HT1080 (cell line): ENCODE results near the gene HSD11B2. TPM values are rescaled to one million over a fixed set of nuclear protein-coding genes. Genes with fewer than 3 reads are reported as not detected.

Experiments
- DNase-seq: peaks from one replicate; pipeline ENCODE4 v3.0.0-alpha.2; 2015; ENCODE audit warnings: low read depth
- small RNA-seq: library from RNA; depleted of rRNA; stranded (forward); fragments of <200 nt; gene quantifications from one replicate; pipeline ENCODE3, GENCODE V24; 2014
- total RNA-seq: library from RNA; depleted of rRNA; stranded (reverse); fragments of >200 nt; shearing (Covaris generic); gene quantifications from 2 replicates; pipeline ENCODE4 v1.2.3, GENCODE V29; 2014; rRNA removed

The HSD11B2 gene
- total RNA-seq, 1 experiment from 2014 or later = 1.0 TPM

GRCh38 chr16:67471758-67472384 is 41.0 kb downstream of the HSD11B2 start:
- DNase-seq = no peak

GRCh38 chr16:67474551-67475455 is 43.9 kb downstream of the HSD11B2 start:
- no peak for DNase-seq

GRCh38 chr16:67477960-67478554 is 47.1 kb downstream of the HSD11B2 start:
- DNase-seq = no peak

GRCh38 chr16:67480833-67481560 is 50.1 kb downstream of the HSD11B2 start, which contains the start of gene ATP6V0D1:
Gene ATP6V0D1, minus strand, starts transcription at chr16:67481157. Its CDS starts 71 bp downstream, at chr16:67481086.
- DNase-seq = peak; percentile 98

- no peak for DNase-seq
Observed at GRCh38 chr16:67481561-67482232, 50.8 kb downstream of the HSD11B2 start.

DNA sequence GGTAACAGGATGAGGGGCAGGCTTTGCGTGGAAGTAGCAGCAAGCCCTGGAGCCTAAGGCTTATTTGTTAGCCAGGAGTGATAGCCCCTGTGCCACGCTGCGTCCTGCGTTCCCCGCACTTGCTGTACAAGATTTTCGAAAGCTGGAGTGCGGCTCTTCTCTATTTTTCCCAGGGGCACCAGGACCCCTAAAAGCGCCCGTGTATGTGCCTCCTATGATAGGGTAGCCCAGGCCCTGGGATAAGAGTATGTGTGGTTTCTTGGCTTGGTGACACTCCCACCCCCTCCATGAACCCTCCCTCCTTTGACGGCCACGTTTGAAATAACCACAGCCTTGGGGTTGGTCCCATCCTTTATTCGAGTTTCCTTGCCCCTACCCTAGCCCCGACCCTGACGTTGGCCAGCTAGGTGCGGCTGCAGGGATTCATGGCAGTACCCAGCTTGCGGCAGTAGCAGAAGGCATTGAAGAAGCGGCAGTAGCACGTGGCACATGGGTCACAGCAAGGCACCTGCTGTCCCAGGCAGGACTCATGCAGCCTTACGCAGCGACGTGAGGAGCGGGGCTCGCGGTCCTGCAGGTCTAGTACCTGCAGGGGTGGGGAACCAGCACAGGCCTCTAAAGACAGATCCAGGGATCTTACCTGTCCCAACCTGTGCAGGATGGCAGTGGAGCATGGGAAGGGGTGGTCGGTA is 51.5 kb downstream of the HSD11B2 start:
- DNase-seq = no peak

GRCh38 chr16:67483150-67483549 is 52.2 kb downstream of the HSD11B2 start, which contains the start of gene AGRP:
Gene AGRP, minus strand, starts transcription at chr16:67483547. Its CDS starts 149 bp downstream, at chr16:67483398.
- no peak for DNase-seq

DNA sequence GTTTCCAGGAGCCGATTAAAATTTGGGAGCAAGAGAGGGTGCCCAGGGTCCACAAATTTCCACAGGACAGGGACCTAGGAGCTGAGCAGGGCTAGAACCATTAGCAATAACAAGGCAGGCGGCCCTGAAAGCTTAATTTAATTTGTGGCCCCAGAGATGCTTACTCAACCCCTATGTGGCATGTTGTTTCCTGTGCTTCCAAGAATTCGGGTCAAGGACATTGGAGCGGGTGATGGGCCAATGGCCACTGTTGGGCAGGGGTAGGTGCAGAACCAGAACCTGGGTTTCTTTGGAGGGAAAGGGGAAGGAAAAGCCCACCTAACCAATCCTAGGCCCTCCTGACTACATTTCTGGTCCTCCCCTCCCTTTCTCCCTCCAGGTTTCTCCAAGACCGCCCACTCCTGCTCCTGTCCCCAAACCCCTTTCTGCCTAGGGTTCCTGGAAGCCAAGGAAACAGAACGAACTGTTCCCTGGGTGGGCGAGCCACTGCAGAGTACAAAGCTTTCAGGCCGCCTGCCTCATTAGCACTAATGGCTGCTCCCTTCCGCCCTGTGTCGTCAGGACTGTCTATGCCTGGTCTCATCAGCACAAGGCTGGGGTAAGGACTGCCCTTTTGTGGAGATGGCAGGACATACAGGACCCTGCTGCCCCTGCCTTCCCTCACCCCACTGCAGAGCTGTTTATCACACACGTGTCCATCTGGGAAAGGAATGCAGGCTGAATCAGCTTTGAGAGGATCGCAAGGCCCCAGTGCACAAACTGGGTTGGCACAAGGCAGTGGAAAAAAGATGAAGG is 53.0 kb downstream of the HSD11B2 start:
- no peak for DNase-seq

GRCh38 chr16:67486805-67487204 is 55.9 kb downstream of the HSD11B2 start:
- DNase-seq = peak; percentile 31

Small RNA genes within 50 kb of the gene (small RNA-seq; reads per million reads assigned to genes)
- gene RNU1-123P = not detected

Other genes starting within 250 kb of the HSD11B2 start
- 7.0 and 11.6 TPM in 2 replicates for gene MATCAP1, start 247.2 kb upstream of the HSD11B2 start, total RNA-seq
- 1.1 and 1.6 TPM in 2 replicates for gene EXOC3L1, start 241.0 kb upstream of the HSD11B2 start, total RNA-seq
- gene E2F4, start 239.0 kb upstream of the HSD11B2 start, total RNA-seq = 201 and 230 TPM in 2 replicates
- 2.6 and 3.0 TPM in 2 replicates for gene ELMO3, start 232.0 kb upstream of the HSD11B2 start, total RNA-seq
- 39.4 and 50.3 TPM in 2 replicates for gene TMEM208, start 204.0 kb upstream of the HSD11B2 start, total RNA-seq
- 54.8 and 65.1 TPM in 2 replicates for gene FHOD1, start 183.6 kb upstream of the HSD11B2 start, total RNA-seq
- 0.57 and 1.9 TPM in 2 replicates for gene SLC9A5, start 182.1 kb upstream of the HSD11B2 start, total RNA-seq
- 1.8 and 3.7 TPM in 2 replicates for gene PLEKHG4, start 151.6 kb upstream of the HSD11B2 start, total RNA-seq
- gene KCTD19, start 104.4 kb upstream of the HSD11B2 start, total RNA-seq = not detected in 2 replicates
- gene LRRC36, start 104.3 kb upstream of the HSD11B2 start, total RNA-seq = not detected in 2 replicates
- not detected in 2 replicates for gene TPPP3, start 37.6 kb upstream of the HSD11B2 start, total RNA-seq
- gene ZDHHC1, start 14.6 kb upstream of the HSD11B2 start, total RNA-seq = 2.6 and 4.1 TPM in 2 replicates
- 89.7 and 108 TPM in 2 replicates for gene ATP6V0D1, start 50.0 kb downstream of the HSD11B2 start, total RNA-seq
- not detected in 2 replicates for gene AGRP, start 52.4 kb downstream of the HSD11B2 start, total RNA-seq
- gene RIPOR1, start 97.7 kb downstream of the HSD11B2 start, total RNA-seq = 17.2 and 18.2 TPM in 2 replicates
- 44.4 and 53.8 TPM in 2 replicates for gene CTCF, start 131.4 kb downstream of the HSD11B2 start, total RNA-seq
- 4.3 and 12.0 TPM in 2 replicates for gene CARMIL2, start 214.0 kb downstream of the HSD11B2 start, total RNA-seq
- gene ACD, start 229.1 kb downstream of the HSD11B2 start, total RNA-seq = 39.8 and 47.9 TPM in 2 replicates
- gene PARD6A, start 229.8 kb downstream of the HSD11B2 start, total RNA-seq = 2.8 and 3.8 TPM in 2 replicates
- gene ENKD1, start 235.6 kb downstream of the HSD11B2 start, total RNA-seq = 25.6 and 26.2 TPM in 2 replicates
- gene C16orf86, start 235.7 kb downstream of the HSD11B2 start, total RNA-seq = 0.27 and 2.5 TPM in 2 replicates